B cell (primary cell): ENCODE measurements around the gene FNDC11. TPM values are rescaled to one million over a fixed set of nuclear protein-coding genes. Genes with fewer than 3 reads are reported as not detected.
A peak's percentile ranks its signal among the peaks of the same experiment; 100 is the strongest.

ENCODE experiments used
- ATAC-seq: fragments of 200-7000 bp; cut with Tn5 transposase; one replicate; pipeline ENCODE4 v1.10.0; 2021; ENCODE audit warnings: low read depth, mild to moderate bottlenecking, moderate number of reproducible peaks, moderate library complexity
- CTCF ChIA-PET: fragments of 350-600 bp; sonication (Branson Sonifier 250); formaldehyde crosslinking; loops from one replicate; lab custom pipeline; 2021; ENCODE audit warnings: antibody characterized with exemption, inconsistent platforms; lab: Charles Lee
- POLR2A ChIA-PET: fragments of 350-600 bp; sonication (Branson Sonifier 250); formaldehyde crosslinking; loops from one replicate; lab custom pipeline; 2021; ENCODE audit warnings: antibody characterized with exemption; lab: Charles Lee
- DNase-seq: peaks from one replicate; pipeline ENCODE4 v3.0.0; 2013
- H2AFZ ChIP-seq: 2 replicates; pipeline ENCODE4 v1.6.1; 2012; ENCODE audit warnings: mild to moderate bottlenecking, low read depth, low read length; ENCODE audit not compliant: insufficient read depth, poor library complexity, severe bottlenecking
- H3K27ac ChIP-seq, 2 donors: 1 replicate in 1 of 2; 2 replicates in 1 of 2; pipeline ENCODE4 v1.5.1; 2012 to 2013; ENCODE audit warnings: low read length in 2 of 2, mild to moderate bottlenecking in 2 of 2, moderate library complexity in 1 of 2
- H3K27me3 ChIP-seq, 4 experiments: fragments of 200-600 bp in 1 of 4; sonication (generic) in 1 of 4; replicated peaks in 1 of 4; 1 replicate in 2 of 4; 2 replicates in 2 of 4; pipeline versions ENCODE4 v1.6.1 to v1.7.0; 2013 to 2016; ENCODE audit warnings: low read length in 3 of 4, mild to moderate bottlenecking in 2 of 4, mixed read lengths in 1 of 4, moderate library complexity in 1 of 4; ENCODE audit not compliant: insufficient read depth in 4 of 4, control insufficient read depth in 3 of 4; ENCODE audit errors: control extremely low read depth in 1 of 4
- H3K36me3 ChIP-seq, 2 experiments: replicated peaks in 1 of 2; 1 replicate in 1 of 2; 2 replicates in 1 of 2; pipeline versions ENCODE4 v1.6.1 to v1.7.1; 2013; ENCODE audit warnings: low read length in 1 of 2; ENCODE audit not compliant: insufficient read depth in 2 of 2, control insufficient read depth in 1 of 2; ENCODE audit errors: control extremely low read depth in 1 of 2, extremely low read depth in 1 of 2
- H3K4me1 ChIP-seq, 2 donors: fragments of 200-600 bp in 1 of 2; sonication (generic) in 1 of 2; 1 replicate in 1 of 2; 2 replicates in 1 of 2; pipeline versions ENCODE4 v1.5.1 to v1.6.1; 2013 to 2017; ENCODE audit warnings: low read length in 2 of 2; ENCODE audit not compliant: control insufficient read depth in 2 of 2, insufficient read depth in 2 of 2
- H3K4me2 ChIP-seq: replicated peaks from 2 replicates; pipeline ENCODE3; 2012; ENCODE audit warnings: mild to moderate bottlenecking, low read depth, low read length; ENCODE audit not compliant: poor library complexity, severe bottlenecking
- H3K4me3 ChIP-seq, 5 experiments: fragments of 200-600 bp in 1 of 5; sonication (generic) in 1 of 5; 1 replicate in 3 of 5; 2 replicates in 2 of 5; pipeline versions ENCODE4 v1.5.1 to v1.7.0; 2011 to 2016; ENCODE audit warnings: low read length in 4 of 5, mild to moderate bottlenecking in 4 of 5, low read depth in 2 of 5, control low read depth in 1 of 5, moderate library complexity in 1 of 5; ENCODE audit not compliant: insufficient read depth in 1 of 5; ENCODE audit errors: control extremely low read depth in 1 of 5, extremely low read depth in 1 of 5
- H3K79me2 ChIP-seq: fragments of 200-600 bp; sonication (generic); one replicate; pipeline ENCODE4 v1.6.0; 2016; ENCODE audit warnings: low read length; ENCODE audit not compliant: control insufficient read depth, insufficient read depth
- H3K9ac ChIP-seq: fragments of 200-600 bp; sonication (generic); 2 replicates; pipeline ENCODE4 v1.6.1; 2017; ENCODE audit warnings: mild to moderate bottlenecking, low read length, moderate library complexity
- H3K9me3 ChIP-seq, 3 donors: one replicate each; pipeline versions ENCODE4 v1.6.1 to v1.7.1; 2013; ENCODE audit warnings: low read length in 2 of 3; ENCODE audit not compliant: control insufficient read depth in 2 of 3, insufficient read depth in 1 of 3; ENCODE audit errors: control extremely low read depth in 1 of 3
- H4K20me1 ChIP-seq: 2 replicates; pipeline ENCODE4 v1.6.0; 2012; ENCODE audit warnings: mild to moderate bottlenecking, low read length; ENCODE audit not compliant: insufficient read depth, control insufficient read depth, poor library complexity, severe bottlenecking
- H3K27ac Mint-ChIP-seq: one replicate; pipeline ENCODE4 v1.8.0; 2021; ENCODE audit warnings: mixed read lengths
- H3K27me3 Mint-ChIP-seq: one replicate; pipeline ENCODE4 v1.8.0; 2021; ENCODE audit warnings: mixed read lengths
- H3K4me1 Mint-ChIP-seq: one replicate; pipeline ENCODE4 v1.8.0; 2021; ENCODE audit warnings: mixed read lengths
- H3K4me3 Mint-ChIP-seq: one replicate; pipeline ENCODE4 v1.8.0; 2021; ENCODE audit warnings: mixed read lengths
- H3K9me3 Mint-ChIP-seq: one replicate; pipeline ENCODE4 v1.8.0; 2022; ENCODE audit warnings: mixed read lengths; ENCODE audit not compliant: insufficient read depth
- CTCF ChIP-seq: fragments of 200-600 bp; IDR thresholded peaks from one replicate; pipeline ENCODE4 v1.8.0; 2022; ENCODE audit warnings: antibody characterized with exemption, mild to moderate bottlenecking
- EZH2 ChIP-seq: IDR thresholded peaks from 2 replicates; pipeline ENCODE4 v1.6.1; 2012; ENCODE audit warnings: borderline replicate concordance, low read depth, mild to moderate bottlenecking, moderate library complexity, low read length; ENCODE audit not compliant: insufficient read depth, poor library complexity, severe bottlenecking
- WGBS: methylation state at CpG from one replicate; pipeline ENCODE4 v1.1.5; 2013; ENCODE audit warnings: missing lambda C conversion rate; ENCODE audit not compliant: insufficient coverage; 5-methylcytosine and 5-hydroxymethylcytosine counted together
- intact Hi-C: fragments of 100-400 bp; cut with micrococcal nuclease; formaldehyde crosslinking; loops from one replicate; pipeline ENCODE4 v1.10.0; 2022
- polyA plus RNA-seq: library from polyadenylated mRNA; depleted of rRNA; stranded (reverse); fragments of >200 nt; gene quantifications from 2 replicates; pipeline ENCODE4 v1.2.3, GENCODE V29; 2012
- total RNA-seq, 2 donors: library from RNA; stranded (reverse); fragments of 120-200 nt in 1 of 2; gene quantifications; 1 replicate in 1 of 2; 2 replicates in 1 of 2; pipeline versions ENCODE4 v1.2.3 to v1.2.4, GENCODE V29; 2013 to 2022

FNDC11 gene
- total and polyA plus RNA-seq, 2 donors (not counting 1 experiment from before 2014, with no cell fraction given), result 3.8 to 34.2 TPM

- ATAC-seq (no peak), DNase-seq (no peak)
- no peaks in the 10 kb centered on the region for H3K27me3 ChIP-seq
- TF ChIP-seq CTCF (peak; percentile 15), EZH2 (no peak)
- Mint-ChIP-seq H3K27me3 (no peaks in the 10 kb centered on the region), H3K4me1 (peaks cover 8% of the 10 kb centered on the region), H3K27ac (no peak overlapping the region), H3K9me3 (no peaks in the 10 kb centered on the region), H3K4me3 (no peak overlapping the region)
- H3K4me3 ChIP-seq, result no peak overlapping the region
- H3K27ac ChIP-seq, result no peak overlapping the region
- peaks cover 7 to 18% of the 10 kb centered on the region in 2 donors for H3K4me1 ChIP-seq
- H3K9ac ChIP-seq, result no peak overlapping the region
- H3K36me3 ChIP-seq, result no peaks in the 10 kb centered on the region
- CTCF ChIA-PET, result interaction anchor here (0.6 to 3.4 kb wide), 6 partner anchors 11 to 397 kb away, joined by 3 to 16 read pairs (median 3); partner anchors contain the start of genes PTK6 and TPD52L2
- H4K20me1 ChIP-seq, result peaks cover under 1% of the 10 kb centered on the region
- H3K9me3 ChIP-seq, result no peaks in the 10 kb centered on the region
- H3K4me2 ChIP-seq, result no peak overlapping the region
- WGBS, result 75% methylated on average over 15 of the region's 26 CpGs
- H3K79me2 ChIP-seq, result peaks cover 4% of the 10 kb centered on the region
- H2AFZ ChIP-seq, result no peak overlapping the region
- POLR2A ChIA-PET, result interaction anchor here (0.7 kb wide), 1 partner anchor 40 kb away, joined by 5 read pairs; no protein-coding TSS in a partner anchor
- intact Hi-C loops, result loop anchor here (1.0 kb wide), 1 partner anchor 40 kb away; no protein-coding TSS in a partner anchor
These were observed 24.5 kb downstream of the FNDC11 start for GRCh38 chr20:63578224-63579016.
